NB4 (cell line): Measurements from ENCODE around the gene INTS6.

Experiments used
- MYC ChIP-seq: IDR thresholded peaks from 2 replicates; pipeline ENCODE4 v1.6.1; 2011; ENCODE audit warnings: low read depth, low read length
- POLR2A ChIP-seq: IDR thresholded peaks from 2 replicates; pipeline ENCODE4 v1.6.1; 2011; ENCODE audit warnings: mild to moderate bottlenecking; ENCODE audit not compliant: insufficient read length; ENCODE audit errors: extremely low read depth
- TF ChIP-seq, protein P1 (sequence below): IDR thresholded peaks from 2 replicates; pipeline ENCODE4 v1.6.1; 2011; ENCODE audit warnings: low read depth, low read length
- TF ChIP-seq, protein P2 (sequence below): IDR thresholded peaks from one replicate; pipeline ENCODE4 v1.5.1; 2012; ENCODE audit warnings: low read depth, low read length

GRCh38 chr13:51477149-51477548 lies 24.3 kb upstream of the INTS6 start:
- TF ChIP-seq, protein P1, sequence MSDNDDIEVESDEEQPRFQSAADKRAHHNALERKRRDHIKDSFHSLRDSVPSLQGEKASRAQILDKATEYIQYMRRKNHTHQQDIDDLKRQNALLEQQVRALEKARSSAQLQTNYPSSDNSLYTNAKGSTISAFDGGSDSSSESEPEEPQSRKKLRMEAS, result no peak
- TF ChIP-seq, protein P2, sequence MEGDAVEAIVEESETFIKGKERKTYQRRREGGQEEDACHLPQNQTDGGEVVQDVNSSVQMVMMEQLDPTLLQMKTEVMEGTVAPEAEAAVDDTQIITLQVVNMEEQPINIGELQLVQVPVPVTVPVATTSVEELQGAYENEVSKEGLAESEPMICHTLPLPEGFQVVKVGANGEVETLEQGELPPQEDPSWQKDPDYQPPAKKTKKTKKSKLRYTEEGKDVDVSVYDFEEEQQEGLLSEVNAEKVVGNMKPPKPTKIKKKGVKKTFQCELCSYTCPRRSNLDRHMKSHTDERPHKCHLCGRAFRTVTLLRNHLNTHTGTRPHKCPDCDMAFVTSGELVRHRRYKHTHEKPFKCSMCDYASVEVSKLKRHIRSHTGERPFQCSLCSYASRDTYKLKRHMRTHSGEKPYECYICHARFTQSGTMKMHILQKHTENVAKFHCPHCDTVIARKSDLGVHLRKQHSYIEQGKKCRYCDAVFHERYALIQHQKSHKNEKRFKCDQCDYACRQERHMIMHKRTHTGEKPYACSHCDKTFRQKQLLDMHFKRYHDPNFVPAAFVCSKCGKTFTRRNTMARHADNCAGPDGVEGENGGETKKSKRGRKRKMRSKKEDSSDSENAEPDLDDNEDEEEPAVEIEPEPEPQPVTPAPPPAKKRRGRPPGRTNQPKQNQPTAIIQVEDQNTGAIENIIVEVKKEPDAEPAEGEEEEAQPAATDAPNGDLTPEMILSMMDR, result no peak
- TF ChIP-seq POLR2A, result no peak
- TF ChIP-seq MYC, result no peak
